Neuronal stem cell (in vitro differentiated cells): ENCODE data around the gene FSTL3.

Experiments used
- DNase-seq: peaks from one replicate; pipeline ENCODE4 v3.0.0-alpha.2; 2013; ENCODE audit warnings: low spot score
- H2AFZ ChIP-seq: one replicate; pipeline ENCODE4 v1.6.1; 2013; ENCODE audit warnings: mild to moderate bottlenecking, low read length, inconsistent platforms
- H2AK5ac ChIP-seq: 2 replicates; pipeline ENCODE4 v1.6.1; 2013; ENCODE audit warnings: low read depth, mild to moderate bottlenecking, inconsistent platforms, low read length, moderate library complexity, mixed read lengths
- H2BK120ac ChIP-seq: 2 replicates; pipeline ENCODE4 v1.6.1; 2013; ENCODE audit warnings: low read depth, mild to moderate bottlenecking, inconsistent platforms, low read length, moderate library complexity, mixed read lengths
- H2BK12ac ChIP-seq: one replicate; pipeline ENCODE4 v1.6.1; 2013; ENCODE audit warnings: low read length, inconsistent platforms
- H2BK15ac ChIP-seq: 2 replicates; pipeline ENCODE4 v1.6.1; 2013; ENCODE audit warnings: mild to moderate bottlenecking, low read length, inconsistent platforms, mixed read lengths
- H2BK5ac ChIP-seq: one replicate; pipeline ENCODE4 v1.6.1; 2013; ENCODE audit warnings: inconsistent platforms, mild to moderate bottlenecking, low read length, moderate library complexity
- H3K14ac ChIP-seq: one replicate; pipeline ENCODE4 v1.6.1; 2013; ENCODE audit warnings: low read length, inconsistent platforms
- H3K18ac ChIP-seq: 2 replicates; pipeline ENCODE4 v1.6.1; 2013; ENCODE audit warnings: low read length, inconsistent platforms
- H3K23ac ChIP-seq: 2 replicates; pipeline ENCODE4 v1.6.1; 2013; ENCODE audit warnings: low read depth, mild to moderate bottlenecking, mixed read lengths, low read length, inconsistent platforms; ENCODE audit not compliant: poor library complexity
- H3K27ac ChIP-seq: replicated peaks from 3 replicates; pipeline ENCODE4 v1.5.1; 2013; ENCODE audit warnings: low read length, inconsistent platforms
- H3K27me3 ChIP-seq, 3 experiments: 2 replicates each; pipeline ENCODE4 v1.6.1; 2013; ENCODE audit warnings: low read length in 3 of 3, mild to moderate bottlenecking in 2 of 3, inconsistent platforms in 1 of 3, low read depth in 1 of 3, mixed read lengths in 1 of 3, moderate library complexity in 1 of 3; ENCODE audit not compliant: control insufficient read depth in 3 of 3, insufficient read depth in 3 of 3
- H3K36me3 ChIP-seq, 2 donors: replicated peaks in 1 of 2; 2 replicates each; pipeline ENCODE4 v1.6.1; 2013; ENCODE audit warnings: low read length in 2 of 2; ENCODE audit not compliant: control insufficient read depth in 2 of 2, insufficient read depth in 2 of 2
- H3K4ac ChIP-seq: 2 replicates; pipeline ENCODE4 v1.6.1; 2013; ENCODE audit warnings: inconsistent platforms, mild to moderate bottlenecking, low read length, moderate library complexity
- H3K4me1 ChIP-seq, 2 donors: 1 replicate in 1 of 2; 2 replicates in 1 of 2; pipeline ENCODE4 v1.6.1; 2013; ENCODE audit warnings: low read length in 2 of 2, low read depth in 1 of 2; ENCODE audit not compliant: control insufficient read depth in 2 of 2, insufficient read depth in 1 of 2
- H3K4me2 ChIP-seq: one replicate; pipeline ENCODE4 v1.6.1; 2013; ENCODE audit warnings: mild to moderate bottlenecking, low read length, inconsistent platforms; ENCODE audit not compliant: insufficient read depth, poor library complexity, severe bottlenecking
- H3K4me3 ChIP-seq, 2 donors: 2 replicates each; pipeline ENCODE4 v1.5.1; 2013; ENCODE audit warnings: low read length in 2 of 2, mild to moderate bottlenecking in 2 of 2, inconsistent platforms in 1 of 2, moderate library complexity in 1 of 2
- H3K79me1 ChIP-seq: one replicate; pipeline ENCODE4 v1.6.1; 2013; ENCODE audit warnings: low read depth, mild to moderate bottlenecking, inconsistent platforms, low read length, moderate library complexity
- H3K9ac ChIP-seq: one replicate; pipeline ENCODE4 v1.6.1; 2013; ENCODE audit warnings: mild to moderate bottlenecking, low read depth, low read length, inconsistent platforms; ENCODE audit not compliant: poor library complexity
- H3K9me3 ChIP-seq, 2 donors: replicated peaks in 1 of 2; 2 replicates each; pipeline versions ENCODE3 to v1.6.1; 2013; ENCODE audit warnings: low read length in 2 of 2, mild to moderate bottlenecking in 2 of 2, inconsistent platforms in 1 of 2, low read depth in 1 of 2, mixed read lengths in 1 of 2, moderate library complexity in 1 of 2; ENCODE audit not compliant: control insufficient read depth in 2 of 2, insufficient read depth in 1 of 2
- H4K8ac ChIP-seq: one replicate; pipeline ENCODE4 v1.6.1; 2013; ENCODE audit warnings: low read depth, mild to moderate bottlenecking, inconsistent platforms, low read length, moderate library complexity
- H4K91ac ChIP-seq: one replicate; pipeline ENCODE4 v1.6.1; 2013; ENCODE audit warnings: low read length, low read depth, mild to moderate bottlenecking, inconsistent platforms; ENCODE audit not compliant: poor library complexity
- WGBS, 2 donors: extraction: QIAGEN DNeasy Blood & Tissue Kit; methylation state at CpG; one replicate each; pipeline ENCODE4 v1.1.7; 2013; ENCODE audit warnings: missing lambda C conversion rate in 2 of 2, mixed read lengths in 1 of 2; ENCODE audit not compliant: insufficient read length in 2 of 2, insufficient replicate concordance in 1 of 2; ENCODE audit errors: extremely low coverage in 2 of 2; 5-methylcytosine and 5-hydroxymethylcytosine counted together

FSTL3 gene

GRCh38 chr19:645912-646778, 30.0 kb upstream of the FSTL3 start:
- no peak overlapping the region for H3K4me2 ChIP-seq
- H3K4ac ChIP-seq: no peak overlapping the region
- no peak overlapping the region for H2BK120ac ChIP-seq
- no peak overlapping the region for H2BK15ac ChIP-seq
- H2BK12ac ChIP-seq: no peak overlapping the region
- H3K23ac ChIP-seq: peak overlapping the region; percentile 20
- peaks cover 6% of the 10 kb centered on the region for H3K79me1 ChIP-seq
- peak overlapping the region; percentile 44 for H3K9ac ChIP-seq
- H3K36me3 ChIP-seq: peaks cover 13 to 48% of the 10 kb centered on the region in 2 donors
- H4K8ac ChIP-seq: no peak overlapping the region
- H4K91ac ChIP-seq: no peak overlapping the region
- no peaks in the 10 kb centered on the region for H3K9me3 ChIP-seq
- H3K14ac ChIP-seq: no peak overlapping the region
- H2AFZ ChIP-seq: no peak overlapping the region
- H3K27me3 ChIP-seq: no peaks in the 10 kb centered on the region
- no peak overlapping the region for H2BK5ac ChIP-seq
- DNase-seq: no peak
- H2AK5ac ChIP-seq: no peak overlapping the region
- WGBS, 2 donors: no CpG with 5 or more reads among the region's 62 CpGs
- H3K4me3 ChIP-seq: no peak overlapping the region
- H3K18ac ChIP-seq: no peak overlapping the region
- H3K27ac ChIP-seq: no peak overlapping the region
- H3K4me1 ChIP-seq: no peaks in the 10 kb centered on the region

- Histone ChIP-seq H3K23ac (no peak overlapping the region), H2AK5ac (no peak overlapping the region), H3K4me2 (no peak overlapping the region), H2AFZ (no peak overlapping the region), H3K79me1 (peaks cover 12% of the 10 kb centered on the region), H3K9ac (no peak overlapping the region), H4K8ac (no peak overlapping the region), H4K91ac (no peak overlapping the region), H2BK5ac (no peak overlapping the region), H2BK12ac (no peak overlapping the region), H3K4ac (no peak overlapping the region), H2BK120ac (no peak overlapping the region), H3K27ac (no peak overlapping the region), H2BK15ac (no peak overlapping the region), H3K18ac (no peak overlapping the region), H3K14ac (peak overlapping the region; percentile 38), H3K27me3 (no peaks in the 10 kb centered on the region), H3K9me3 (no peaks in the 10 kb centered on the region), H3K4me1 (no peaks in the 10 kb centered on the region), H3K36me3 (peaks cover 13 to 56% of the 10 kb centered on the region in 2 donors), H3K4me3 (no peak overlapping the region)
- no CpG with 5 or more reads among the region's 48 CpGs for WGBS, 2 donors
- no peak for DNase-seq
Observed at GRCh38 chr19:646779-647565, 29.2 kb upstream of the FSTL3 start.

GRCh38 chr19:647566-648284, 28.5 kb upstream of the FSTL3 start:
- Histone ChIP-seq H4K8ac (no peak overlapping the region), H2BK120ac (no peak overlapping the region), H2AK5ac (no peak overlapping the region), H3K27ac (no peak overlapping the region), H3K4ac (no peak overlapping the region), H3K79me1 (peaks cover 16% of the 10 kb centered on the region), H3K4me2 (no peak overlapping the region), H2AFZ (no peak overlapping the region), H2BK15ac (no peak overlapping the region), H3K14ac (no peak overlapping the region), H3K18ac (no peak overlapping the region), H3K4me1 (no peaks in the 10 kb centered on the region), H2BK5ac (no peak overlapping the region), H3K27me3 (no peaks in the 10 kb centered on the region), H3K9ac (peak overlapping the region; percentile 44), H3K23ac (no peak overlapping the region), H3K4me3 (no peak overlapping the region), H2BK12ac (no peak overlapping the region), H3K9me3 (no peaks in the 10 kb centered on the region), H3K36me3 (peaks cover 16 to 63% of the 10 kb centered on the region in 2 donors), H4K91ac (no peak overlapping the region)
- no CpG with 5 or more reads among the region's 52 CpGs for WGBS, 2 donors
- DNase-seq: no peak
